B cell (primary cell): ENCODE data around the gene ASIC3. TPM values are rescaled to one million over a fixed set of nuclear protein-coding genes. Genes with fewer than 3 reads are reported as not detected.

Experiments
- ATAC-seq: fragments of 200-7000 bp; cut with Tn5 transposase; one replicate; pipeline ENCODE4 v1.10.0; 2021; ENCODE audit warnings: low read depth, mild to moderate bottlenecking, moderate number of reproducible peaks, moderate library complexity
- CTCF ChIA-PET: fragments of 350-600 bp; sonication (Branson Sonifier 250); formaldehyde crosslinking; loops from one replicate; lab custom pipeline; 2021; ENCODE audit warnings: antibody characterized with exemption, inconsistent platforms; lab: Charles Lee
- POLR2A ChIA-PET: fragments of 350-600 bp; sonication (Branson Sonifier 250); formaldehyde crosslinking; loops from one replicate; lab custom pipeline; 2021; ENCODE audit warnings: antibody characterized with exemption; lab: Charles Lee
- DNase-seq: peaks from one replicate; pipeline ENCODE4 v3.0.0; 2013
- H2AFZ ChIP-seq: 2 replicates; pipeline ENCODE4 v1.6.1; 2012; ENCODE audit warnings: mild to moderate bottlenecking, low read depth, low read length; ENCODE audit not compliant: insufficient read depth, poor library complexity, severe bottlenecking
- H3K27ac ChIP-seq, 2 donors: 1 replicate in 1 of 2; 2 replicates in 1 of 2; pipeline ENCODE4 v1.5.1; 2012 to 2013; ENCODE audit warnings: low read length in 2 of 2, mild to moderate bottlenecking in 2 of 2, moderate library complexity in 1 of 2
- H3K27me3 ChIP-seq, 4 experiments: fragments of 200-600 bp in 1 of 4; sonication (generic) in 1 of 4; replicated peaks in 1 of 4; 1 replicate in 2 of 4; 2 replicates in 2 of 4; pipeline versions ENCODE4 v1.6.1 to v1.7.0; 2013 to 2016; ENCODE audit warnings: low read length in 3 of 4, mild to moderate bottlenecking in 2 of 4, mixed read lengths in 1 of 4, moderate library complexity in 1 of 4; ENCODE audit not compliant: insufficient read depth in 4 of 4, control insufficient read depth in 3 of 4; ENCODE audit errors: control extremely low read depth in 1 of 4
- H3K36me3 ChIP-seq, 2 experiments: replicated peaks in 1 of 2; 1 replicate in 1 of 2; 2 replicates in 1 of 2; pipeline versions ENCODE4 v1.6.1 to v1.7.1; 2013; ENCODE audit warnings: low read length in 1 of 2; ENCODE audit not compliant: insufficient read depth in 2 of 2, control insufficient read depth in 1 of 2; ENCODE audit errors: control extremely low read depth in 1 of 2, extremely low read depth in 1 of 2
- H3K4me1 ChIP-seq, 2 donors: fragments of 200-600 bp in 1 of 2; sonication (generic) in 1 of 2; 1 replicate in 1 of 2; 2 replicates in 1 of 2; pipeline versions ENCODE4 v1.5.1 to v1.6.1; 2013 to 2017; ENCODE audit warnings: low read length in 2 of 2; ENCODE audit not compliant: control insufficient read depth in 2 of 2, insufficient read depth in 2 of 2
- H3K4me2 ChIP-seq: replicated peaks from 2 replicates; pipeline ENCODE3; 2012; ENCODE audit warnings: mild to moderate bottlenecking, low read depth, low read length; ENCODE audit not compliant: poor library complexity, severe bottlenecking
- H3K4me3 ChIP-seq, 5 experiments: fragments of 200-600 bp in 1 of 5; sonication (generic) in 1 of 5; 1 replicate in 3 of 5; 2 replicates in 2 of 5; pipeline versions ENCODE4 v1.5.1 to v1.7.0; 2011 to 2016; ENCODE audit warnings: low read length in 4 of 5, mild to moderate bottlenecking in 4 of 5, low read depth in 2 of 5, control low read depth in 1 of 5, moderate library complexity in 1 of 5; ENCODE audit not compliant: insufficient read depth in 1 of 5; ENCODE audit errors: control extremely low read depth in 1 of 5, extremely low read depth in 1 of 5
- H3K79me2 ChIP-seq: fragments of 200-600 bp; sonication (generic); one replicate; pipeline ENCODE4 v1.6.0; 2016; ENCODE audit warnings: low read length; ENCODE audit not compliant: control insufficient read depth, insufficient read depth
- H3K9ac ChIP-seq: fragments of 200-600 bp; sonication (generic); 2 replicates; pipeline ENCODE4 v1.6.1; 2017; ENCODE audit warnings: mild to moderate bottlenecking, low read length, moderate library complexity
- H3K9me3 ChIP-seq, 3 donors: one replicate each; pipeline versions ENCODE4 v1.6.1 to v1.7.1; 2013; ENCODE audit warnings: low read length in 2 of 3; ENCODE audit not compliant: control insufficient read depth in 2 of 3, insufficient read depth in 1 of 3; ENCODE audit errors: control extremely low read depth in 1 of 3
- H4K20me1 ChIP-seq: 2 replicates; pipeline ENCODE4 v1.6.0; 2012; ENCODE audit warnings: mild to moderate bottlenecking, low read length; ENCODE audit not compliant: insufficient read depth, control insufficient read depth, poor library complexity, severe bottlenecking
- H3K27ac Mint-ChIP-seq: one replicate; pipeline ENCODE4 v1.8.0; 2021; ENCODE audit warnings: mixed read lengths
- H3K27me3 Mint-ChIP-seq: one replicate; pipeline ENCODE4 v1.8.0; 2021; ENCODE audit warnings: mixed read lengths
- H3K4me1 Mint-ChIP-seq: one replicate; pipeline ENCODE4 v1.8.0; 2021; ENCODE audit warnings: mixed read lengths
- H3K4me3 Mint-ChIP-seq: one replicate; pipeline ENCODE4 v1.8.0; 2021; ENCODE audit warnings: mixed read lengths
- H3K9me3 Mint-ChIP-seq: one replicate; pipeline ENCODE4 v1.8.0; 2022; ENCODE audit warnings: mixed read lengths; ENCODE audit not compliant: insufficient read depth
- CTCF ChIP-seq: fragments of 200-600 bp; IDR thresholded peaks from one replicate; pipeline ENCODE4 v1.8.0; 2022; ENCODE audit warnings: antibody characterized with exemption, mild to moderate bottlenecking
- EZH2 ChIP-seq: IDR thresholded peaks from 2 replicates; pipeline ENCODE4 v1.6.1; 2012; ENCODE audit warnings: borderline replicate concordance, low read depth, mild to moderate bottlenecking, moderate library complexity, low read length; ENCODE audit not compliant: insufficient read depth, poor library complexity, severe bottlenecking
- WGBS: methylation state at CpG from one replicate; pipeline ENCODE4 v1.1.5; 2013; ENCODE audit warnings: missing lambda C conversion rate; ENCODE audit not compliant: insufficient coverage; 5-methylcytosine and 5-hydroxymethylcytosine counted together
- intact Hi-C: fragments of 100-400 bp; cut with micrococcal nuclease; formaldehyde crosslinking; loops from one replicate; pipeline ENCODE4 v1.10.0; 2022
- polyA plus RNA-seq: library from polyadenylated mRNA; depleted of rRNA; stranded (reverse); fragments of >200 nt; gene quantifications from 2 replicates; pipeline ENCODE4 v1.2.3, GENCODE V29; 2012
- total RNA-seq, 2 donors: library from RNA; stranded (reverse); fragments of 120-200 nt in 1 of 2; gene quantifications; 1 replicate in 1 of 2; 2 replicates in 1 of 2; pipeline versions ENCODE4 v1.2.3 to v1.2.4, GENCODE V29; 2013 to 2022

Gene ASIC3
- total and polyA plus RNA-seq, 2 donors (not counting 1 experiment from before 2014, with no cell fraction given) = 4.8 to 5.0 TPM

DNA sequence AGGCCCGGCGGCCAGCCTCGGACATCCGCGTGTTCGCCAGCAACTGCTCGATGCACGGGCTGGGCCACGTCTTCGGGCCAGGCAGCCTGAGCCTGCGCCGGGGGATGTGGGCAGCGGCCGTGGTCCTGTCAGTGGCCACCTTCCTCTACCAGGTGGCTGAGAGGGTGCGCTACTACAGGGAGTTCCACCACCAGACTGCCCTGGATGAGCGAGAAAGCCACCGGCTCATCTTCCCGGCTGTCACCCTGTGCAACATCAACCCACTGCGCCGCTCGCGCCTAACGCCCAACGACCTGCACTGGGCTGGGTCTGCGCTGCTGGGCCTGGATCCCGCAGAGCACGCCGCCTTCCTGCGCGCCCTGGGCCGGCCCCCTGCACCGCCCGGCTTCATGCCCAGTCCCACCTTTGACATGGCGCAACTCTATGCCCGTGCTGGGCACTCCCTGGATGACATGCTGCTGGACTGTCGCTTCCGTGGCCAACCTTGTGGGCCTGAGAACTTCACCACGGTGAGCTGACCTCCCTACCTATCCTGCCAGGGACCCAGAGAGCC lies 656 bp downstream of the ASIC3 start:
- Histone ChIP-seq H3K36me3 (no peaks in the 10 kb centered on the region), H3K27ac (no peak overlapping the region), H3K4me2 (no peak overlapping the region), H3K79me2 (no peaks in the 10 kb centered on the region), H3K4me1 (peaks cover 0 to 3% of the 10 kb centered on the region in 2 donors), H3K27me3 (peaks cover 0 to 13% (median 3%) of the 10 kb centered on the region in 4 experiments), H3K4me3 (no peak overlapping the region), H4K20me1 (no peaks in the 10 kb centered on the region), H2AFZ (no peak overlapping the region), H3K9me3 (no peaks in the 10 kb centered on the region), H3K9ac (no peak overlapping the region)
- no peak for DNase-seq
- no peak for TF ChIP-seq EZH2
- TF ChIP-seq CTCF = no peak
- Mint-ChIP-seq H3K4me3 (no peak overlapping the region), H3K27me3 (peaks cover 6% of the 10 kb centered on the region), H3K4me1 (peaks cover 6% of the 10 kb centered on the region), H3K9me3 (no peaks in the 10 kb centered on the region), H3K27ac (no peak overlapping the region)
- ChIA-PET POLR2A (no interaction called here), CTCF (no interaction called here)
- ATAC-seq = no peak
- WGBS = 97% methylated on average over 38 of the region's 38 CpGs
- intact Hi-C loops = no loop called here

DNA sequence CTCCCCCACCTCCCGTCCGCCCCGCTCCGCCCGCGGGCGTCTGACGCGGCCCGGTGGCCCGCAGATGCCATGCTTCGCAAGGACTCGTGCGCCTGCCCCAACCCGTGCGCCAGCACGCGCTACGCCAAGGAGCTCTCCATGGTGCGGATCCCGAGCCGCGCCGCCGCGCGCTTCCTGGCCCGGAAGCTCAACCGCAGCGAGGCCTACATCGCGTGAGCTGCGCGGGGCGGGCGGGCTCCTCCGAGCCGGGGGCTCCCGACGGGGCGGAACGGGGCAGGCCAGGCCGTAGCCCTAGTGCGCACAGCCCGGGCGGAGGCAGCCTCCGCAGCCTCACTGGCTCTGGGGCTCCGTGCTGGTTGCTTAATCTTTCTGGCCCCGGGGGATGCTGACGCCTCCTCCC lies 2.8 kb downstream of the ASIC3 start:
- H3K4me1 Mint-ChIP-seq = peaks cover 6% of the 10 kb centered on the region
- CTCF ChIA-PET = no interaction called here
- no peak overlapping the region for H3K4me3 ChIP-seq
- H3K4me2 ChIP-seq = peak overlapping the region; percentile 51
- intact Hi-C loops = no loop called here
- H3K79me2 ChIP-seq = no peaks in the 10 kb centered on the region
- POLR2A ChIA-PET = no interaction called here
- no peak overlapping the region for H3K4me3 Mint-ChIP-seq
- no peaks in the 10 kb centered on the region for H3K36me3 ChIP-seq
- H3K9me3 ChIP-seq = no peaks in the 10 kb centered on the region
- peaks cover 0 to 13% (median 3%) of the 10 kb centered on the region in 4 experiments for H3K27me3 ChIP-seq
- ATAC-seq = peak; percentile 32
- H3K27ac ChIP-seq = no peak overlapping the region
- no peaks in the 10 kb centered on the region for H3K9me3 Mint-ChIP-seq
- DNase-seq = peak; percentile 66
- peaks cover 0 to 3% of the 10 kb centered on the region in 2 donors for H3K4me1 ChIP-seq
- no peak for TF ChIP-seq EZH2
- TF ChIP-seq CTCF = no peak
- H3K9ac ChIP-seq = no peak overlapping the region
- H2AFZ ChIP-seq = no peak overlapping the region
- H3K27ac Mint-ChIP-seq = no peak overlapping the region
- no peaks in the 10 kb centered on the region for H4K20me1 ChIP-seq
- peaks cover 6% of the 10 kb centered on the region for H3K27me3 Mint-ChIP-seq
- 3% methylated on average over 48 of the region's 50 CpGs for WGBS
